HepG2 (cell line): Measurements from ENCODE around the gene SUCLG1. TPM values are rescaled to one million over a fixed set of nuclear protein-coding genes. Genes with fewer than 3 reads are reported as not detected.

Experiments used
- BCL6 ChIP-seq: IDR thresholded peaks from 2 replicates; pipeline ENCODE4 v1.6.1; 2016; ENCODE audit warnings: missing genetic modification reagents, missing compliant biosample characterization
- HMG20A ChIP-seq: IDR thresholded peaks from 2 replicates; pipeline ENCODE4 v1.6.1; 2016; ENCODE audit warnings: borderline replicate concordance
- KAT7 ChIP-seq: IDR thresholded peaks from 2 replicates; pipeline ENCODE4 v1.6.1; 2018; ENCODE audit warnings: borderline replicate concordance, missing compliant biosample characterization
- MED1 ChIP-seq: sonication (generic); formaldehyde crosslinking; IDR thresholded peaks from 2 replicates; pipeline ENCODE4 v1.4.0; 2020; ENCODE audit warnings: missing genetic modification reagents
- POLR2G ChIP-seq: fragments of 200-400 bp; formaldehyde crosslinking; IDR thresholded peaks from 2 replicates; pipeline ENCODE4 v1.6.1; 2018; ENCODE audit warnings: mild to moderate bottlenecking, low read depth, low read length, moderate library complexity
- SALL1 ChIP-seq: sonication (generic); formaldehyde crosslinking; IDR thresholded peaks from 2 replicates; pipeline ENCODE4 v1.8.0; 2022; ENCODE audit warnings: mild to moderate bottlenecking, missing genetic modification reagents
- SOX5 ChIP-seq: IDR thresholded peaks from 2 replicates; pipeline ENCODE4 v1.6.1; 2016; ENCODE audit warnings: borderline replicate concordance
- ZKSCAN8 ChIP-seq: IDR thresholded peaks from 2 replicates; pipeline ENCODE4 v1.6.1; 2016; ENCODE audit warnings: borderline replicate concordance, missing genetic modification reagents, missing compliant biosample characterization
- polyA plus RNA-seq, 8 experiments: library from polyadenylated mRNA; depleted of rRNA in 3 of 8; stranded (reverse) in 7 of 8; unstranded in 1 of 8; fragments of >200 nt; fragmentation: Illumina TruSeq in 4 of 8; extraction: Trizol in 4 of 8; gene quantifications; 2 replicates each; pipeline versions ENCODE4 v1.2.1 to v1.2.3, GENCODE V29; 2011 to 2016; ENCODE audit warnings: low read depth in 4 of 8, missing spikeins in 1 of 8, mixed read lengths in 1 of 8; ENCODE audit not compliant: insufficient read depth in 1 of 8
- total RNA-seq, 5 experiments: library from RNA; depleted of rRNA; stranded (reverse); fragments of >200 nt; fragmentation: Illumina TruSeq; extraction: Trizol; gene quantifications; 2 replicates each; pipeline ENCODE4 v1.2.3, GENCODE V29; 2016; ENCODE audit warnings: low read depth in 1 of 5
- TF ChIP-seq, protein P1 (sequence below): IDR thresholded peaks from 2 replicates; pipeline ENCODE4 v1.6.1; 2012; ENCODE audit warnings: low read depth, low read length, improper control_type of control experiment
- TF ChIP-seq, protein P2 (sequence below): sonication (generic); formaldehyde crosslinking; IDR thresholded peaks from 2 replicates; pipeline ENCODE4 v1.4.0; 2020; ENCODE audit warnings: missing genetic modification reagents, borderline replicate concordance
- TF ChIP-seq, protein P3 (sequence below): sonication (generic); formaldehyde crosslinking; IDR thresholded peaks from 2 replicates; pipeline ENCODE4 v1.5.1; 2020; ENCODE audit warnings: missing genetic modification reagents, mild to moderate bottlenecking, borderline replicate concordance
- TF ChIP-seq, protein P4 (sequence below): sonication (generic); formaldehyde crosslinking; IDR thresholded peaks from 2 replicates; pipeline ENCODE4 v1.5.1; 2020; ENCODE audit warnings: mild to moderate bottlenecking, moderate library complexity, missing genetic modification reagents
- TF ChIP-seq, protein P5 (sequence below): sonication (generic); formaldehyde crosslinking; conservative IDR thresholded peaks from 2 replicates; pipeline ENCODE4 v1.4.0; 2020; ENCODE audit warnings: mild to moderate bottlenecking, missing genetic modification reagents, moderate library complexity
- TF ChIP-seq, protein P6 (sequence below): sonication (generic); formaldehyde crosslinking; IDR thresholded peaks from 2 replicates; pipeline ENCODE4 v1.4.0; 2020; ENCODE audit warnings: missing genetic modification reagents

SUCLG1 gene
- total and polyA plus RNA-seq, 2 of the 13 experiments (the other 11 are each of a cell fraction or from before 2014, with no cell fraction given), result 58.7 to 121 TPM

DNA sequence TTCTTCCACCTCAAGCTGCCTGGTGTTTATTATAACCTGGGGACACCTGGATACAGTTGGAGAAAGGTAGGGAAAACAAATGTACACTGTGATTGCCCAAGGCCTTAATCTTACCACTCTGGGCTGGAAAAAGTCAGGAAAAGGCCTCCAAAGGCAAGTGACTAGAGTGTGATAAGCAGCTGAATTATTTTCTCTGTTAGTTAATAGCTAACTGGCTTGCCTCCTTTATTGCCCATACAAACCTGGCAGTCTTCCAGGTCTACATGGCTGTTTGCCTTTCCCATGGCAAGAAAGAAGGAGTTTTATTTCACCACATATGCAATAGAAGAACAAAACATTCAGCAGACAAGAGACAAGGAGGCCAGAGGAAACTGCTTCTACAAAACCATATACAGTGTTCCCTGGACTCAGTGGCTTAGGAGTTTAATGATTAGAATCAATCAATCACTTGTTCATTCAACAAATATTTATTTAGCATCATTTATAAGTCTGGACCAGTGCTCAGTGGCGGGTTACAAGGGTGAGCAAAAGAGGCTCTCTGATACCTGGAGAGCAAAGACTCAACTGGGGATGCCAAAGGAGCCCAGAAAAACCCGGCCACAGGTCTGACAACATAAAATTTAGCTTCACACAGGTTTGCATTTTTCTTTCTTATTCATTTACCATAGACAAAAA is 27.5 kb upstream of the SUCLG1 start (continued):
- TF ChIP-seq, protein P1, sequence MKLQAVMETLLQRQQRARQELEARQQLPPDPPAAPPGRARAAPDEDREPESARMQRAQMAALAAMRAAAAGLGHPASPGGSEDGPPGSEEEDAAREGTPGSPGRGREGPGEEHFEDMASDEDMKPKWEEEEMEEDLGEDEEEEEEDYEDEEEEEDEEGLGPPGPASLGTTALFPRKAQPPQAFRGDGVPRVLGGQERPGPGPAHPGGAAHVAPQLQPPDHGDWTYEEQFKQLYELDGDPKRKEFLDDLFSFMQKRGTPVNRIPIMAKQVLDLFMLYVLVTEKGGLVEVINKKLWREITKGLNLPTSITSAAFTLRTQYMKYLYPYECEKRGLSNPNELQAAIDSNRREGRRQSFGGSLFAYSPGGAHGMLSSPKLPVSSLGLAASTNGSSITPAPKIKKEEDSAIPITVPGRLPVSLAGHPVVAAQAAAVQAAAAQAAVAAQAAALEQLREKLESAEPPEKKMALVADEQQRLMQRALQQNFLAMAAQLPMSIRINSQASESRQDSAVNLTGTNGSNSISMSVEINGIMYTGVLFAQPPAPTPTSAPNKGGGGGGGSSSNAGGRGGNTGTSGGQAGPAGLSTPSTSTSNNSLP, result 0 out of 2 replicates have a peak, but pooled peaks have one; percentile 30
- peak; percentile 37; the same call in 1 of the 2 replicates for TF ChIP-seq BCL6
- TF ChIP-seq ZKSCAN8 (CRISPR knock-in tag), result 0 out of 2 replicates have a peak, but pooled peaks have one; percentile 20
- TF ChIP-seq, protein P2, sequence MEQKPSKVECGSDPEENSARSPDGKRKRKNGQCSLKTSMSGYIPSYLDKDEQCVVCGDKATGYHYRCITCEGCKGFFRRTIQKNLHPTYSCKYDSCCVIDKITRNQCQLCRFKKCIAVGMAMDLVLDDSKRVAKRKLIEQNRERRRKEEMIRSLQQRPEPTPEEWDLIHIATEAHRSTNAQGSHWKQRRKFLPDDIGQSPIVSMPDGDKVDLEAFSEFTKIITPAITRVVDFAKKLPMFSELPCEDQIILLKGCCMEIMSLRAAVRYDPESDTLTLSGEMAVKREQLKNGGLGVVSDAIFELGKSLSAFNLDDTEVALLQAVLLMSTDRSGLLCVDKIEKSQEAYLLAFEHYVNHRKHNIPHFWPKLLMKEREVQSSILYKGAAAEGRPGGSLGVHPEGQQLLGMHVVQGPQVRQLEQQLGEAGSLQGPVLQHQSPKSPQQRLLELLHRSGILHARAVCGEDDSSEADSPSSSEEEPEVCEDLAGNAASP, result 0 out of 2 replicates have a peak, but pooled peaks have one; percentile 7
- TF ChIP-seq SALL1 (CRISPR knock-in tag), result peak; percentile 59; the same call in 1 of the 2 replicates
- TF ChIP-seq, protein P3, sequence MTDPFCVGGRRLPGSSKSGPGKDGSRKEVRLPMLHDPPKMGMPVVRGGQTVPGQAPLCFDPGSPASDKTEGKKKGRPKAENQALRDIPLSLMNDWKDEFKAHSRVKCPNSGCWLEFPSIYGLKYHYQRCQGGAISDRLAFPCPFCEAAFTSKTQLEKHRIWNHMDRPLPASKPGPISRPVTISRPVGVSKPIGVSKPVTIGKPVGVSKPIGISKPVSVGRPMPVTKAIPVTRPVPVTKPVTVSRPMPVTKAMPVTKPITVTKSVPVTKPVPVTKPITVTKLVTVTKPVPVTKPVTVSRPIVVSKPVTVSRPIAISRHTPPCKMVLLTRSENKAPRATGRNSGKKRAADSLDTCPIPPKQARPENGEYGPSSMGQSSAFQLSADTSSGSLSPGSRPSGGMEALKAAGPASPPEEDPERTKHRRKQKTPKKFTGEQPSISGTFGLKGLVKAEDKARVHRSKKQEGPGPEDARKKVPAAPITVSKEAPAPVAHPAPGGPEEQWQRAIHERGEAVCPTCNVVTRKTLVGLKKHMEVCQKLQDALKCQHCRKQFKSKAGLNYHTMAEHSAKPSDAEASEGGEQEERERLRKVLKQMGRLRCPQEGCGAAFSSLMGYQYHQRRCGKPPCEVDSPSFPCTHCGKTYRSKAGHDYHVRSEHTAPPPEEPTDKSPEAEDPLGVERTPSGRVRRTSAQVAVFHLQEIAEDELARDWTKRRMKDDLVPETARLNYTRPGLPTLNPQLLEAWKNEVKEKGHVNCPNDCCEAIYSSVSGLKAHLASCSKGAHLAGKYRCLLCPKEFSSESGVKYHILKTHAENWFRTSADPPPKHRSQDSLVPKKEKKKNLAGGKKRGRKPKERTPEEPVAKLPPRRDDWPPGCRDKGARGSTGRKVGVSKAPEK (CRISPR knock-in tag), result no peak
- TF ChIP-seq, protein P4, sequence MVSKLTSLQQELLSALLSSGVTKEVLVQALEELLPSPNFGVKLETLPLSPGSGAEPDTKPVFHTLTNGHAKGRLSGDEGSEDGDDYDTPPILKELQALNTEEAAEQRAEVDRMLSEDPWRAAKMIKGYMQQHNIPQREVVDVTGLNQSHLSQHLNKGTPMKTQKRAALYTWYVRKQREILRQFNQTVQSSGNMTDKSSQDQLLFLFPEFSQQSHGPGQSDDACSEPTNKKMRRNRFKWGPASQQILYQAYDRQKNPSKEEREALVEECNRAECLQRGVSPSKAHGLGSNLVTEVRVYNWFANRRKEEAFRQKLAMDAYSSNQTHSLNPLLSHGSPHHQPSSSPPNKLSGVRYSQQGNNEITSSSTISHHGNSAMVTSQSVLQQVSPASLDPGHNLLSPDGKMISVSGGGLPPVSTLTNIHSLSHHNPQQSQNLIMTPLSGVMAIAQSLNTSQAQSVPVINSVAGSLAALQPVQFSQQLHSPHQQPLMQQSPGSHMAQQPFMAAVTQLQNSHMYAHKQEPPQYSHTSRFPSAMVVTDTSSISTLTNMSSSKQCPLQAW (CRISPR knock-in tag), result peak; percentile 91
- TF ChIP-seq, protein P5, sequence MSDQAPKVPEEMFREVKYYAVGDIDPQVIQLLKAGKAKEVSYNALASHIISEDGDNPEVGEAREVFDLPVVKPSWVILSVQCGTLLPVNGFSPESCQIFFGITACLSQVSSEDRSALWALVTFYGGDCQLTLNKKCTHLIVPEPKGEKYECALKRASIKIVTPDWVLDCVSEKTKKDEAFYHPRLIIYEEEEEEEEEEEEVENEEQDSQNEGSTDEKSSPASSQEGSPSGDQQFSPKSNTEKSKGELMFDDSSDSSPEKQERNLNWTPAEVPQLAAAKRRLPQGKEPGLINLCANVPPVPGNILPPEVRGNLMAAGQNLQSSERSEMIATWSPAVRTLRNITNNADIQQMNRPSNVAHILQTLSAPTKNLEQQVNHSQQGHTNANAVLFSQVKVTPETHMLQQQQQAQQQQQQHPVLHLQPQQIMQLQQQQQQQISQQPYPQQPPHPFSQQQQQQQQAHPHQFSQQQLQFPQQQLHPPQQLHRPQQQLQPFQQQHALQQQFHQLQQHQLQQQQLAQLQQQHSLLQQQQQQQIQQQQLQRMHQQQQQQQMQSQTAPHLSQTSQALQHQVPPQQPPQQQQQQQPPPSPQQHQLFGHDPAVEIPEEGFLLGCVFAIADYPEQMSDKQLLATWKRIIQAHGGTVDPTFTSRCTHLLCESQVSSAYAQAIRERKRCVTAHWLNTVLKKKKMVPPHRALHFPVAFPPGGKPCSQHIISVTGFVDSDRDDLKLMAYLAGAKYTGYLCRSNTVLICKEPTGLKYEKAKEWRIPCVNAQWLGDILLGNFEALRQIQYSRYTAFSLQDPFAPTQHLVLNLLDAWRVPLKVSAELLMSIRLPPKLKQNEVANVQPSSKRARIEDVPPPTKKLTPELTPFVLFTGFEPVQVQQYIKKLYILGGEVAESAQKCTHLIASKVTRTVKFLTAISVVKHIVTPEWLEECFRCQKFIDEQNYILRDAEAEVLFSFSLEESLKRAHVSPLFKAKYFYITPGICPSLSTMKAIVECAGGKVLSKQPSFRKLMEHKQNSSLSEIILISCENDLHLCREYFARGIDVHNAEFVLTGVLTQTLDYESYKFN (CRISPR knock-in tag), result peak; percentile 63
- TF ChIP-seq SOX5 (CRISPR knock-in tag), result peak; percentile 33; the same call in 1 of the 2 replicates
- TF ChIP-seq POLR2G, result no peak
- TF ChIP-seq KAT7 (CRISPR knock-in tag), result no peak
- TF ChIP-seq MED1, result 0 out of 2 replicates have a peak, but pooled peaks have one; percentile 21
- TF ChIP-seq, protein P6, sequence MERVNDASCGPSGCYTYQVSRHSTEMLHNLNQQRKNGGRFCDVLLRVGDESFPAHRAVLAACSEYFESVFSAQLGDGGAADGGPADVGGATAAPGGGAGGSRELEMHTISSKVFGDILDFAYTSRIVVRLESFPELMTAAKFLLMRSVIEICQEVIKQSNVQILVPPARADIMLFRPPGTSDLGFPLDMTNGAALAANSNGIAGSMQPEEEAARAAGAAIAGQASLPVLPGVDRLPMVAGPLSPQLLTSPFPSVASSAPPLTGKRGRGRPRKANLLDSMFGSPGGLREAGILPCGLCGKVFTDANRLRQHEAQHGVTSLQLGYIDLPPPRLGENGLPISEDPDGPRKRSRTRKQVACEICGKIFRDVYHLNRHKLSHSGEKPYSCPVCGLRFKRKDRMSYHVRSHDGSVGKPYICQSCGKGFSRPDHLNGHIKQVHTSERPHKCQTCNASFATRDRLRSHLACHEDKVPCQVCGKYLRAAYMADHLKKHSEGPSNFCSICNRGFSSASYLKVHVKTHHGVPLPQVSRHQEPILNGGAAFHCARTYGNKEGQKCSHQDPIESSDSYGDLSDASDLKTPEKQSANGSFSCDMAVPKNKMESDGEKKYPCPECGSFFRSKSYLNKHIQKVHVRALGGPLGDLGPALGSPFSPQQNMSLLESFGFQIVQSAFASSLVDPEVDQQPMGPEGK, result 0 out of 2 replicates have a peak, but pooled peaks have one; percentile 26
- peak; percentile 36; the same call in 1 of the 2 replicates for TF ChIP-seq HMG20A (CRISPR knock-in tag)
